Measurements from ENCODE around the gene BICD1.
A peak's percentile ranks its signal among the peaks of the same experiment; 100 is the strongest.

Gene BICD1

DNA sequence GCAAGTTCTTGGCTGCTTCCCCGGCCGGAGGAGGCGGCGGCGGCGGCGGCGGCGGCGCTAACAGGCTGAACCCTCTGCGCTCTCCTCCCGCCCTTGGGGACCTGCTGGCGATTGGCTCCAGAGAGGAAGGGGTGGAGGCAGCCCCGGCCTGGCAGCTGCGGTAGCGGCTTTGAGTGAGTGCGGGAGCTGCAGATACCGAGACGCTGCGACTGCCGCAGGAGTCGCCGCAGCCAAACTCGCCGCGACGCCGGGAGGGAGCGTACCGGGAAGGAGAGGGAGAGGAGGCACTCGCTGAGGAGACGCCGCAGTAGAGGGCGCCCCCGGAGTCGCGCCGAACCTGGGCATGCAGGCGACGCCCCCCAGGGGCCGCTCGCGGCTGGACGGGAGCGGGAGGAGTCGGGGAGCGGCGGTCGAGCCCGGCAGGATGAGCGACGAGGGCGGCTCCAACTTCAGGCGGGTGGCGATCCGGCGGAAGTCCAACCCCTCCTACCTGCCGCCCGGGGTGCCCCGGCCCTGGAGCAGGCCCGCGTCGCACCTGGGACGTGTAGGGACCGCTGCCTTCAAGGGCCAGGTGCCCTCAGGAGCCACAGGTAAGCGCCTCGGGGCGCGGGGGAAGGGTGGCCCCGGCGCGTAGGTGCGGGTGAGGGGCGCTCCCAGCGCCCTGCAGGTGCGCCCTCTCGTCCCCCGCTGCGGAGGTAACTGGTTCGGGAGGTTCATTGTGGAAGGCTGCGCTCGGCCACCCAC is 292.9 kb downstream of the BICD1 start, which contains the start of gene FGD4:
Gene FGD4, plus strand, starts transcription at position 189 of the 744 bp plus-strand sequence.
- peak in 1 of 3 donors; percentile 27 for DNase-seq (ENCODE audit: low read depth in 3 of 3, low spot score in 1 of 3)

DNA sequence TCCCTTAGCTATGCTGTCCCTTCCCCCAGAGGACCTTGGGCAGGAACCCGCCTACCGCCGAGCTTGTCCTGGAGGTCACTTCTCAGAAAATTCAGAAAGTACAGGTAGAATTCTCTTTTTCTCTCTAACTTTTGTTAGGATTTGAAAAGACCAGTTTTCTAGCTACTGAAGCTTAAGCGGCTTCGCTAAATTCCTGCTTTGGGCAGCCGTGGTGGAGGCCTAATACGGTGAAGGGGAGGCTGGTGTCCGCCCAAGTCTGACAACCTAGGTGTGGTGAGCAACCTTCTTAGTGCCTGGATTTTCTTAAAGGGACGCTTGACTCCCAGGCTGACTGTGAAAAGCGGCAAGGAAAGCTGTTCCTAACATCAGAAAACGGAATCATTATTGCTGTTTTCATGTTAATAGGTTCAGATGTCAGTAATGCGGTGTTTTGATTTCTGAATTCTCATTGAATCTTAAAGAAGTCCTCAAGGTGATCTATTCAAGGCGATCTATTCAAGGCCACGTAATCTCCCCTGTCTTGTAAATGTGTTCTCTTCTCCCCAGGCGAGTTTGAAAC is 293.5 kb downstream of the BICD1 start:
- DNase-seq (ENCODE audit: low read depth in 3 of 3, low spot score in 1 of 3), result no peak

DNA sequence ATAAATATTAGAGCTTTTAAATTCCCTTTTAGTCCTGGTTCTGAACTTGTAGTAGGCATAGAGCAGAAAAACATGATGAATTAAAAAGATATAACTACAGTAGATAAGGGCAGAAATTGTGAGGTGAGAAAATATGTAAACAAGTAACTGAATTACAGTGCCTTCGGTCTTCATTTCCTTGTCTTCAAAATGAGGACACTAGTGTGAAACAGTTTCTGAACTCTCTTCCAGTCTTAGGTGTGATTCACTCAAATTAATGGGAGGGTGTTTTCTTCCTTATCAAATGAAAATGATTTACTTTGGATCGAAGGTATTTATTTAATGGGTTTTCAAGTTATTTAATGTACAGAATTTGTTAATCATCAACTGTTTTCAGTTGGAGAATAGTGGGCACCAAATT is 294.2 kb downstream of the BICD1 start:
- DNase-seq (ENCODE audit: low read depth in 3 of 3, low spot score in 1 of 3), result no peak

DNA sequence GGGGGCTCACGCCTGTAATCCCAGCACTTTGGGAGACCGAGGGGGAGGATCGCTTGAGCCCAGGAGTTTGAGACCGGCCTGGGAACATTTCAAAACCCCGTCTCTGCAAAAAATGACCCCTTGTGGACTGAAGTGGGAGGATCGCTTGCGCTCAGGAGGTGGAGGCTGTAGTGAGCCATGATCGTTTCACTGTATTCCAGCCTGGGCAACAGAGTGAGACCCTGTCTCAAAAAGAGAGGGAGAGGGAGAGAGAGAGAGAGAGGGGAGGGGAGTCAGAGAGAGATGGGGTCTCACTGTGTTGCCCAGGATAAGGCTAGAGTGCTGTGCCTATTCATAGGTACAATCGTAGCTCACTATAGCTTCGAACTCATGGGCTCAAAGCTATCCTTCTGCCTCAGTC is 295.5 kb downstream of the BICD1 start:
- no peak for DNase-seq (ENCODE audit: low read depth in 3 of 3, low spot score in 1 of 3)

DNA sequence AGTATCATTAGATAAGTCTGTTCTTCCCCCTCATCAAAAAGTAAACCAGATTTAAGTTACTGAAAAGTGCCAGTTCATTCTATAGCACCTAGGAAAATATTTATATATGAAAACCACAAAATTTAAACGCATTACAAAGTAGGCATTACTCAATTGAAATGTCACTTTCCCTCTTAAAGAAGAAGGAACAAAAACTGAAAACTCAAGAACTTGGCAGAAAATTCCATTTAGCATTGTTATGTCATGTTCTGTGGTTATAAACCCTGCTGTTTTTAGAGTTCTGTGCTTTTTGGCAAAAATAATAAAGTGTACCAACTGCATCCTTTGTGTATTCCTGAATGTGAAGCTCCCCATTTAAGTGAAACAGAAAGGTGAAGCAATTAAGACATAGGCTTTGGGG is 296.3 kb downstream of the BICD1 start:
- DNase-seq (ENCODE audit: low read depth in 3 of 3, low spot score in 1 of 3), result no peak

DNA sequence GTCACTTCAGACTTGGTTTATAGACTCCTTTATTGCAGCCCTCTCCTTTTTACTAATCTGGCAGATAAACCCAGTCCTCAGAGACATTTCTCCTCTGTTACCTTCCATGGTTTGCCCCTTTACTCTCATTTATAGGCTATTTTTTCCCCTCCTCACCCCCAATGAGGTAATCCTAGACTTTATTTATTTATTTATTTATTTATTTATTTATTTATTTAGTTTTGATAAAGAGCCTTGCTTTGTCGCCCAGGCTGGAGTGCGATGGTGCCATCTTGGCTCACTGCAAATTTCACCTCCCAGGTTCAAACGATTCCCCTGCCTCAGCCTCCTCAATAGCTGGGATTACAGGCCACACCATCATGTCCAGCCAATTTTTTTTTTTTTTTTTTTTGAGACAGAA is 301.1 kb downstream of the BICD1 start:
- DNase-seq (ENCODE audit: low read depth in 3 of 3, low spot score in 1 of 3), result no peak

DNA sequence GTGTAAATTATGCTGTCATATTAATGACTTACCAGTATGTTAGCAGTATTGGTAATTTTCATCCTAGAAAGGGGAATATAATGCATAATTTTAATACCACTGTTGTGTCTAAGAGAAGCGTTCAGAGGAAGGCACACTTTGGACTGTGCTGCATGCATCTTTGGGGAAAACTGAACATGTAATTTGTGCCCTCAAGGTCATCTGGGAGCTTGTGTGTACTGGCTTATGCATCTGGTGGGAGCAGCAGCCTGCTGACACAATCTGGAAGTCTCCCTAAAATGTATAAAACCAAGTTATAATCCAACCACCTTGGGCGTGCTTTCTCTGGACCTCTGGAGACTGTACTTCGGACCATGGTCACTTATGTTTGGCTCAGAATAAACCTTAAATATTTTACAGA is 306.8 kb downstream of the BICD1 start:
- DNase-seq (ENCODE audit: low read depth in 3 of 3, low spot score in 1 of 3), result no peak

DNA sequence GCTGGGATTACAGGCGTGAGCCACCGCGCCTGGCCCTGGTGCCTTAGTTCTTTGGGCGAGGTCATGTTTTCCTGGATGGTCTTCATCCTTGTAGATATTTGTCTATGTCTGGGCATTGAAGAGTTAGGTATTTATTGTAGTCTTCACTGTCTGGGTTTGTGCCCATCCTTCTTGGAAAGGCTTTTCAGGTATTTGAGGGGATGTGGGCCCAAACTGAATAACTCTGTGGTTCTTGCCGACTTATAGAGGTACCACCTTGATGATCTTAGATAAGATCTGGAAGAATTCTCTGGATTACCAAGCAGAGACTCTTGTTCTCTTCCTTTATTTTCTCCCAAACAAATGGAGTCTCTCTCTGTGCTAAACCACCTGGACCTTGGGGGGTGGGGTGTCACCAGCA is 311.6 kb downstream of the BICD1 start:
- DNase-seq (ENCODE audit: low read depth in 3 of 3, low spot score in 1 of 3), result no peak

DNA sequence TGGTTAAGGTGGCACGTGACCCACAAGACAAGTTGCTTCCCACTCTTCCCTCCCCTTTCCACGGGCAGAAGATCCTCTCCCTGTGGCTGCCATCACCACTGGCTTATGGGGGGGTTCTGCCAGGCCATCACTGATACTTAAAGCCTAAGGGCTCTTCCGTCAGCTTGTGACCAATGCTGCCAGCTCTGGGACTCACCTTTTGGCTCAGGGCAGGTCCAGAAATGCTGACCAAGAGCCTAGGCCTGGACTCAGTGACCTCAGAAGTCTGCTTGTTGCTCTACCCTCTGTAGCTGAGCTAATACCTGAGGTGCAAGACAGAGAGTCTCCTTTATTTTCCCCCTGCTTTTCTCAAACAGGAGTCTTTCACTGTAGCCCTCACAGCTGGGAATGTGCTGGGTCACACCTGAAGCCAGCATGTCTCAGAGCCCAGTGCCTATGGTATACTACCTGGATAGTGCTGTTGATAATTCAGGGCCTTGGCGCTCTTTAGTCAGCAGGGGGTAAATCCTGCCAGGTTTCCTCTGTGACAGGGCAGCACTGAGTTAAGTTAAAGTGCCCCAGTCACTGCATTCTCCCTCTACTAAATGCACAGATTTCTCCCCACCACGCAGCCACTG is 312.4 kb downstream of the BICD1 start:
- DNase-seq (ENCODE audit: low read depth in 3 of 3, low spot score in 1 of 3), result no peak

DNA sequence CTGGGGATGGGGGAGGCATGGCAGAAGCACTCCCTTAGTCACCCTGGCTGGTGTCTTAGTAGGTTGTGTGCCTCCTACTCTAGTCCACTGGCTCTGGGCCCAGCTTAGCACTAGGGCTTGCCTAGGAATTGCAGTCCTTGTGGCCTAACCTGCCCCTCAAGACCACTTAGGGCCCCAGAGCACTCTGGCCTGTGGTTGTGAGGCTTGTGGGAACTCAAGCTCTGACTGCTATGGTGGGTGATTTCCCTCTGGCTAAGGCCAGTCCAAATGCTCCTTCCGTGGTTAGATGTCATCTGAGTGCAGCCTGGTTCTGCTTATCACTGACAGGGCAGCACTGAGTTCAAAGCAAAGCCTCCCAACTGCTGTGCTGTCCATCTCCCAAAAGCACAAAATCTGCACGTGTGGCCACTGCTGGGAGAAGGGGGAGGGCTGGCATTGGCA is 312.9 kb downstream of the BICD1 start:
- DNase-seq (ENCODE audit: low read depth in 3 of 3, low spot score in 1 of 3), result no peak

DNA sequence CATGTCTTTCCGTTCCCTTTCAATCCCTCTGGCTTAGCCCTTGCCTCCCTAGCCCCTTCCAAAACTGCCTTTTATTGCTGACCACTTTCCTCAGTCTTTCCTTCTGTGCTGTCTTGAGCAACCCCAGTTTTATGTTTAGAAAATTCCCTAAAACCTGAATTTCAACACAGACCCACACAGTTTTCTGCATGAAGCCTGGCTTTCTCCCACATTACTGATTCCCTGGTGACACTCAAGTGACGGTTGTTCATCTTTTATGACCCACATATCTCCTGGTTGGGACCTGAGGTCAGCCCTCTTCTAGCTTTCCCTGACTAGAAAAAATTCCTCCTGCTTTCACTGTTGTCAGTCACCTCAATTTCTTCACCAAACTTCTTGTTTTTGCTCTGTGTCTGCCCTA is 313.7 kb downstream of the BICD1 start:
- DNase-seq (ENCODE audit: low read depth in 3 of 3, low spot score in 1 of 3), result no peak

DNA sequence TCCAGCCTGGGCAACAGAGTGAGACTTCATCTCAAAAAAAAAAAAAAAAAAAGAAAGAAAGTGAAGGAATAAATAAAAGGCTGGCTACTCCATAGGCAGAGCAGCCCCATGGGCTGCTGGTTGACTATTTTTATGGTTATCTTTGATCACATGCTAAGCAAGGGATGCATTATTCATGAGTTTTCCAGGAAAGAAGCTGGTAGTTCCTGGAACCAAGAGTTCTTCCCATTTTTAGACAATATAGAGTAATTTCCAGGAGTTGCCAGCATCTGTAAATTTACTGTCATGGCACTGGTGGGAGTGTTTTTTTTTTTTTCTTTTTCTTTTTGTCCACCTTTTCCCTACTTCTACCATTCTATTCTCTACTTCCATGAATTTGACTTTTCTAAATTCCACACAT is 316.9 kb downstream of the BICD1 start:
- DNase-seq (ENCODE audit: low read depth in 3 of 3, low spot score in 1 of 3), result no peak

DNA sequence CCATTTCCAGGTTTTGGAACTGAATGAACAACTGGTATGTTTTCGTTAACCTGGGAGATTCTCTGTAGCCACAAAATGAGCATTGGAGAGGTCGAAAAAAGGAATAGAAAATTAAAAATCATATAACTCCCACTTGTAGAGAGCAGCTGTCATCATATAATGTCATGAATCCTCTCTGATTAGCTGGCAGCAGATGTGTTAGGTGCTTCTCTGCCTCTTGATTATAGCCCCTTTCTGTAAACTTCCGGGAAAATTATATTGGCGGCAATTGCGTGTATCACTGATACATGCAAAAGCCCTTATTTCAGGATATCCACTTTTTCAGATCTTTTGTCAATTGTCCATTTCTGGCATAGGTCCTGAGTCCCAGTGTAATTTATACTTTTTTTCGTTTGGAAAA is 324.4 kb downstream of the BICD1 start:
- DNase-seq (ENCODE audit: low read depth in 3 of 3, low spot score in 1 of 3), result no peak
